T-cell (primary cell): ENCODE results near the gene PRPF8. TPM values are rescaled to one million over a fixed set of nuclear protein-coding genes. Genes with fewer than 3 reads are reported as not detected.

Experiments
- ATAC-seq, 4 experiments: fragments of 200-7000 bp in 3 of 4; fragments of 150-1000 bp in 1 of 4; cut with Tn5 transposase; replicated peaks in 1 of 4; 1 replicate in 3 of 4; 2 replicates in 1 of 4; pipeline ENCODE4 v1.10.0; 2021; ENCODE audit warnings: moderate library complexity in 3 of 4, mild to moderate bottlenecking in 2 of 4, moderate number of reproducible peaks in 1 of 4
- CTCF ChIA-PET, 2 donors: fragments of 300-600 bp; sonication (Branson Sonifier 250); formaldehyde crosslinking; loops; one replicate each; lab custom pipeline; 2022; ENCODE audit warnings: antibody characterized with exemption in 2 of 2; lab: Charles Lee
- POLR2A ChIA-PET, 2 donors: fragments of 300-600 bp; sonication (Branson Sonifier 250); formaldehyde crosslinking; loops; one replicate each; lab custom pipeline; 2022; ENCODE audit warnings: antibody characterized with exemption in 2 of 2; lab: Charles Lee
- DNase-seq, 35 experiments: peaks; one replicate each; pipeline versions ENCODE4 v3.0.0 to v3.0.0-alpha.2; 2013 to 2023
- H3K27ac ChIP-seq: one replicate; pipeline ENCODE4 v1.5.1; 2013; ENCODE audit warnings: low read length
- H3K27me3 ChIP-seq, 2 experiments: replicated peaks in 1 of 2; 1 replicate in 1 of 2; 2 replicates in 1 of 2; pipeline versions ENCODE4 v1.6.1 to v1.7.0; 2013; ENCODE audit warnings: low read length in 1 of 2, mixed read lengths in 1 of 2; ENCODE audit not compliant: control insufficient read depth in 2 of 2, insufficient read depth in 2 of 2; ENCODE audit errors: extremely low read depth in 1 of 2
- H3K36me3 ChIP-seq, 2 donors: 1 replicate in 1 of 2; 2 replicates in 1 of 2; pipeline versions ENCODE4 v1.6.1 to v1.7.0; 2013; ENCODE audit warnings: low read length in 1 of 2; ENCODE audit not compliant: control insufficient read depth in 2 of 2, insufficient read depth in 1 of 2; ENCODE audit errors: extremely low read depth in 1 of 2
- H3K4me1 ChIP-seq, 2 experiments: 1 replicate in 1 of 2; 2 replicates in 1 of 2; pipeline versions ENCODE4 v1.6.1 to v1.7.0; 2013; ENCODE audit warnings: low read length in 2 of 2, mixed read lengths in 1 of 2; ENCODE audit not compliant: insufficient read depth in 2 of 2, control insufficient read depth in 1 of 2; ENCODE audit errors: extremely low read depth in 1 of 2
- H3K4me3 ChIP-seq, 2 donors: 1 replicate in 1 of 2; 2 replicates in 1 of 2; pipeline versions ENCODE4 v1.5.1 to v1.7.0; 2013; ENCODE audit warnings: mild to moderate bottlenecking in 2 of 2, low read length in 1 of 2, moderate library complexity in 1 of 2; ENCODE audit not compliant: control insufficient read depth in 1 of 2; ENCODE audit errors: extremely low read depth in 1 of 2
- H3K9me3 ChIP-seq: 2 replicates; pipeline ENCODE4 v1.7.0; 2013
- H3K27ac Mint-ChIP-seq, 2 donors: one replicate each; pipeline ENCODE4 v1.8.0; 2020 to 2021; ENCODE audit warnings: mild to moderate bottlenecking in 2 of 2, mixed read lengths in 2 of 2
- H3K27me3 Mint-ChIP-seq, 2 donors: one replicate each; pipeline ENCODE4 v1.8.0; 2021 to 2022; ENCODE audit warnings: mixed read lengths in 2 of 2
- H3K36me3 Mint-ChIP-seq: one replicate; pipeline ENCODE4 v1.8.0; 2021; ENCODE audit warnings: mixed read lengths
- H3K4me1 Mint-ChIP-seq, 3 donors: one replicate each; pipeline ENCODE4 v1.8.0; 2020 to 2022; ENCODE audit warnings: mixed read lengths in 3 of 3, mild to moderate bottlenecking in 1 of 3
- H3K4me3 Mint-ChIP-seq, 3 donors: one replicate each; pipeline ENCODE4 v1.8.0; 2020 to 2022; ENCODE audit warnings: mild to moderate bottlenecking in 3 of 3, mixed read lengths in 3 of 3, moderate library complexity in 3 of 3
- H3K9me3 Mint-ChIP-seq, 3 donors: one replicate each; pipeline ENCODE4 v1.8.0; 2020 to 2022; ENCODE audit warnings: mixed read lengths in 3 of 3
- WGBS: methylation state at CpG from one replicate; pipeline ENCODE4 v1.1.5; 2013; ENCODE audit warnings: missing lambda C conversion rate; ENCODE audit not compliant: insufficient coverage; 5-methylcytosine and 5-hydroxymethylcytosine counted together
- total RNA-seq, 35 experiments: library from RNA in 6 of 35; stranded (reverse) in 6 of 35; fragments of 120-200 nt in 1 of 35; gene quantifications; one replicate each; pipeline versions ENCODE4 v1.2.1 to v1.2.4 and lab custom pipeline; 2013 to 2026

The PRPF8 gene
- total RNA-seq, 5 donors from 2014 or later (not counting 1 experiment from before 2014, with no cell fraction given): 387 to 543 (median 409) TPM

DNA sequence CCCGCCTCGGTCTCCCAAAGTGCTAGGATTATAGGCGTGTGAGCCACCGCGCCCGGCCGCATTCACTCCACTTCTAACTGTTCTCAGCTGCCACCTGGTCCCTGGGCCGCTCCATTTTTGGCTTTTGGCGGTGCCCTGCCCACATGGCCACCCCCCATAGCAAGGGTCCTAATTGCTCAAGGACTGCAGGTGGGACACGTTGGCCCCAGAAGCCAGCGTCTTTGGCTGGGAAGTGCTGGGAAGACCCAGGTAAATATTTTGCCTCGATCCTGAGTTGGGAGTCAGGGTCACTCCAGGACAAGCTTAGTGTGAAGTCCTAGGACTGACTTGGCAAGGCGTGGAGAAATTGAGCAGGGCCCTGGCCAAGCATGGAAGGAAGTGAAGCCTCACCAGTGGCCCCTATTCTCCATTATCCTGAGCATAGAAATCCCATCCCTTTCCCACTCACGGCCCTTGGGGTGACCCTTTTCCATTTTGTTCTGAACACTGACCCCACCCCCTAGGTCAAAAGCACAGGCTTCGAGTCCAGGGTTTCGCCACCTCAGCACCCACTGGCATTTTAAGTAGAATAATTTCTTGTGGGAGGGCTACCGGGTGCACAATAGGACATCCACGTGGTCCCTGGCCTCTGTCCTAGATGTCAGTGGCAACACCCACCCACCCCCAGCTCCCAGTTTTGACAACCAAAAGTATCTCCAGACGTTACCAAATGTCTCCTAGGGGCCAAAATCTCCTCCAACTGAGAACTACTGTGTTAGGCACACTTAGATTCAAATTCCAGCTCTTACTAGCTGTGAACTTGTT, 33.9 kb upstream of the PRPF8 start:
- H3K27me3 ChIP-seq: peaks cover 0 to 20% of the 10 kb centered on the region in 2 experiments
- H3K4me3 ChIP-seq: no peak overlapping the region
- peaks cover 0 to 3% of the 10 kb centered on the region in 2 donors for H3K27me3 Mint-ChIP-seq
- H3K4me3 Mint-ChIP-seq: peak overlapping the region in 2 of 3 donors; percentile 88 to 97
- H3K27ac Mint-ChIP-seq: peak overlapping the region; percentile 34 to 57
- WGBS: 94% methylated on average over 11 of the region's 19 CpGs
- no peaks in the 10 kb centered on the region for H3K9me3 ChIP-seq
- ATAC-seq: no peak
- peaks cover 3% of the 10 kb centered on the region for H3K36me3 Mint-ChIP-seq
- H3K36me3 ChIP-seq: peaks cover 0 to 2% of the 10 kb centered on the region in 2 donors
- no peak overlapping the region for H3K27ac ChIP-seq
- peaks cover 44 to 48% (median 45%) of the 10 kb centered on the region in 3 donors for H3K4me1 Mint-ChIP-seq
- no peak for DNase-seq
- H3K4me1 ChIP-seq: peaks cover 16 to 68% of the 10 kb centered on the region in 2 experiments
- CTCF ChIA-PET: no interaction called here
- POLR2A ChIA-PET: interaction anchor here in 1 of 2 donors (0.6 kb wide), 1 partner anchor 47 kb away, joined by 7 read pairs; no protein-coding TSS in a partner anchor
- no peaks in the 10 kb centered on the region for H3K9me3 Mint-ChIP-seq

GRCh38 chr17:1716912-1717695, 32.4 kb upstream of the PRPF8 start:
- Histone ChIP-seq H3K4me1 (peaks cover 12 to 54% of the 10 kb centered on the region in 2 experiments), H3K36me3 (peaks cover 0 to 12% of the 10 kb centered on the region in 2 donors), H3K27ac (peak overlapping the region; percentile 93), H3K9me3 (no peaks in the 10 kb centered on the region), H3K27me3 (peaks cover 0 to 25% of the 10 kb centered on the region in 2 experiments), H3K4me3 (peak overlapping the region; percentile 79 to 95)
- Mint-ChIP-seq H3K4me3 (peak overlapping the region; percentile 88 to 97 (median 89)), H3K36me3 (peaks cover 8% of the 10 kb centered on the region), H3K27me3 (peaks cover 0 to 3% of the 10 kb centered on the region in 2 donors), H3K27ac (peak overlapping the region; percentile 96 to 97), H3K4me1 (peaks cover 34 to 39% (median 35%) of the 10 kb centered on the region in 3 donors), H3K9me3 (no peaks in the 10 kb centered on the region)
- peak; percentile 51 to 86 (median 68) for DNase-seq
- ChIA-PET POLR2A (interaction anchor here (0.6 to 1.4 kb wide), 11 partner anchors 17 to 793 kb away, joined by 3 to 19 read pairs (median 3); no protein-coding TSS in a partner anchor), CTCF (interaction anchor here in 1 of 2 donors (0.7 to 2.0 kb wide), 7 partner anchors 33 to 352 kb away, joined by 3 to 16 read pairs (median 4); partner anchors contain the start of genes PRPF8 and RILP)
- peak; percentile 40 to 56 (median 47) for ATAC-seq
- 0% methylated on average over 1 of the region's 13 CpGs for WGBS

DNA sequence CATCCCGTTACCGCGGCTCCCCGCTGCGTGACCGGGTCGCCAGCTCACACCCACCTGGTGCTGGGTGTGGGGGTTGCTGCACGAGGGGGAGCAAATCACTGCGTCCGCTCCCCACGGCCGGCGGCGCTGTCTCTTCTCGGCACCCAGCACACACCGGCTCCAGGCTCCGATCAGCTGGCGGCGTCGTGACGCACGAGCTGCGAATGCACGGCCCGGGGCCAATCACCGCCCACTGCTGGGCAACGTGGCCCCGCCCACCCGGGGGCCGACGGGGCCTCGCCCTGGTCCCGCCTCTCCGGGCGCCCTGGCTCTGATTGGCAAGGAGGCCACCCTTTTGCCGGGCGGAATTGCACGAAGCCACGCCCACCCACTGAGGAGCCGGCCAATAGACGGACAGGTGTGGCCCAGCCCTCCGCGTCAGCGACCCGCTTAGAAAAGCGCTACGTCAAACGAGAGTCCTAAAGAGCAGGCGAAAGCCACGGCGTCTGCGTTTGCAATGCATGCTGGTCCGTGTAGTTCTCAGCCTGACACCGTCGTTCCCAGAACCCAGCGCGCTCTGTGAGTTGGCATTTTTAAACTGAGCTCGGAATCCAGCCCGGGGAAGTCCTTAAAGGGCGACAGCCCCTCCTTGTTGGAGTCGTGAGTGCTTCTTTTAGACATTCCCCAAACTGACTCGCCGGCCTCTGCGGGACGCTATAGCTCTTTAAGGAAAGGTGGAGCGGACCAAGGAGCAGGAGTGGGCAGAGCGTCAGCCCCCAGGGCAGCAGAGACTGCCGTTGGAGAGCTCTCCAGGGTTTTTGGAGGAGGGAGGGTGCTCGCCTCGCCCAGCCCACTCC, 31.6 kb upstream of the PRPF8 start:
- H3K4me1 ChIP-seq: peaks cover 12 to 51% of the 10 kb centered on the region in 2 experiments
- Mint-ChIP-seq H3K9me3 (no peaks in the 10 kb centered on the region), H3K4me1 (peaks cover 36 to 44% (median 38%) of the 10 kb centered on the region in 3 donors), H3K27ac (peak overlapping the region; percentile 96 to 97), H3K4me3 (peak overlapping the region; percentile 88 to 97 (median 89)), H3K36me3 (peaks cover 10% of the 10 kb centered on the region), H3K27me3 (peaks cover 0 to 3% of the 10 kb centered on the region in 2 donors)
- under 1% methylated on average over 59 of the region's 70 CpGs for WGBS
- H3K27ac ChIP-seq: peak overlapping the region; percentile 93
- peaks cover 0 to 26% of the 10 kb centered on the region in 2 experiments for H3K27me3 ChIP-seq
- DNase-seq (peak; percentile 99 to 100 (median 100)), ATAC-seq (peak; percentile 85 to 92 (median 88))
- ChIA-PET POLR2A (interaction anchor here (0.5 to 1.4 kb wide), 14 partner anchors 10 to 550 kb away, joined by 3 to 19 read pairs (median 4); partner anchors contain the start of genes RPA1 (in 1 of the 2) and SMYD4 (in 1 of the 2)), CTCF (interaction anchor here in 1 of 2 donors (0.7 to 2.0 kb wide), 7 partner anchors 32 to 149 kb away, joined by 3 to 16 read pairs (median 4); partner anchors contain the start of genes PRPF8 and RILP)
- peaks cover 0 to 12% of the 10 kb centered on the region in 2 donors for H3K36me3 ChIP-seq
- H3K4me3 ChIP-seq: peak overlapping the region; percentile 79 to 95
- H3K9me3 ChIP-seq: no peaks in the 10 kb centered on the region

- Mint-ChIP-seq H3K9me3 (no peaks in the 10 kb centered on the region), H3K27me3 (peaks cover 0 to 4% of the 10 kb centered on the region in 2 donors), H3K4me3 (peak overlapping the region; percentile 88 to 97 (median 89)), H3K27ac (peak overlapping the region in 1 of 2 donors; percentile 61), H3K4me1 (peaks cover 38 to 46% (median 40%) of the 10 kb centered on the region in 3 donors), H3K36me3 (peaks cover 10% of the 10 kb centered on the region)
- DNase-seq: no peak
- Histone ChIP-seq H3K36me3 (peaks cover 0 to 12% of the 10 kb centered on the region in 2 donors), H3K4me3 (peak overlapping the region; percentile 55 to 79), H3K4me1 (peaks cover 15 to 51% of the 10 kb centered on the region in 2 experiments), H3K27ac (peak overlapping the region; percentile 49), H3K27me3 (peaks cover 0 to 30% of the 10 kb centered on the region in 2 experiments), H3K9me3 (no peaks in the 10 kb centered on the region)
- CTCF ChIA-PET: interaction anchor here in 1 of 2 donors (1.4 to 2.0 kb wide), 4 partner anchors 31 to 150 kb away, joined by 4 to 16 read pairs (median 6); partner anchors contain the start of genes PRPF8 and RILP
- no peak for ATAC-seq
- POLR2A ChIA-PET: interaction anchor here (0.5 to 1.4 kb wide), 7 partner anchors 9 to 179 kb away, joined by 3 to 14 read pairs (median 5); no protein-coding TSS in a partner anchor
- WGBS: no CpG with 5 or more reads among the region's 23 CpGs
These were observed 31.1 kb upstream of the PRPF8 start for GRCh38 chr17:1715803-1716075.

GRCh38 chr17:1714980-1715802, 30.5 kb upstream of the PRPF8 start:
- Histone ChIP-seq H3K9me3 (no peaks in the 10 kb centered on the region), H3K36me3 (peaks cover 0 to 12% of the 10 kb centered on the region in 2 donors), H3K27ac (no peak overlapping the region), H3K4me1 (peaks cover 19 to 52% of the 10 kb centered on the region in 2 experiments), H3K4me3 (peak overlapping the region; percentile 32 to 79), H3K27me3 (peaks cover 0 to 36% of the 10 kb centered on the region in 2 experiments)
- Mint-ChIP-seq H3K27me3 (peaks cover 0 to 4% of the 10 kb centered on the region in 2 donors), H3K27ac (no peak overlapping the region), H3K4me3 (peak overlapping the region; percentile 70 to 97 (median 89)), H3K36me3 (peaks cover 10% of the 10 kb centered on the region), H3K9me3 (no peaks in the 10 kb centered on the region), H3K4me1 (peaks cover 38 to 45% (median 43%) of the 10 kb centered on the region in 3 donors)
- POLR2A ChIA-PET: interaction anchor here (0.5 to 1.4 kb wide), 5 partner anchors 31 to 179 kb away, joined by 3 to 14 read pairs (median 5); no protein-coding TSS in a partner anchor
- 11% methylated on average over 21 of the region's 32 CpGs for WGBS
- ATAC-seq (no peak), DNase-seq (peak in 7 of 35 experiments; percentile 19 to 50 (median 46))
- CTCF ChIA-PET: interaction anchor here in 1 of 2 donors (1.4 kb wide), 3 partner anchors 31 to 150 kb away, joined by 4 to 6 read pairs (median 6); partner anchors contain the start of gene PRPF8
